PC-3 (cell line): ENCODE data around the gene AJAP1. TPM values are rescaled to one million over a fixed set of nuclear protein-coding genes. Genes with fewer than 3 reads are reported as not detected.

Experiments
- ATAC-seq: fragments of 200-7000 bp; cut with Tn5 transposase; 2 replicates; pipeline ENCODE4 v1.9.1; 2020; ENCODE audit warnings: mild to moderate bottlenecking, moderate library complexity
- BruUV-seq: library from RNA; stranded (reverse); fragments of 400-500 nt; replicated peaks from 2 replicates; lab custom pipeline; 2021; lab: Mats Ljungman, UMichigan
- CTCF ChIA-PET: fragments of 300-600 bp; sonication (Branson Sonifier 250); formaldehyde crosslinking; loops from one replicate; lab custom pipeline; 2022; ENCODE audit warnings: antibody characterized with exemption; lab: Charles Lee
- POLR2A ChIA-PET: fragments of 300-600 bp; sonication (Branson Sonifier 250); formaldehyde crosslinking; loops from one replicate; lab custom pipeline; 2022; ENCODE audit warnings: antibody characterized with exemption; ENCODE audit not compliant: unreplicated experiment; lab: Charles Lee
- DNase-seq: peaks from one replicate; pipeline ENCODE4 v3.0.0-alpha.2; 2015
- H2AFZ ChIP-seq: fragments of 300-600 bp; sonication (generic); 2 replicates; pipeline ENCODE4 v1.6.0; 2016; ENCODE audit warnings: antibody characterized with exemption, low read length
- H3F3A ChIP-seq: fragments of 300-600 bp; sonication (generic); one replicate; pipeline ENCODE4 v1.6.0; 2017; ENCODE audit warnings: antibody characterized with exemption, low read length, control low read depth, mild to moderate bottlenecking; ENCODE audit not compliant: unreplicated experiment
- H3K27ac ChIP-seq: fragments of 300-600 bp; sonication (generic); 2 replicates; pipeline ENCODE4 v1.5.1; 2016; ENCODE audit warnings: mild to moderate bottlenecking, low read length
- H3K27me3 ChIP-seq: fragments of 300-600 bp; sonication (generic); 2 replicates; pipeline ENCODE4 v1.6.1; 2016; ENCODE audit warnings: low read length, mixed read lengths
- H3K36me3 ChIP-seq: fragments of 300-600 bp; sonication (generic); 2 replicates; pipeline ENCODE4 v1.6.1; 2016; ENCODE audit warnings: low read depth, mixed run types, low read length, mixed read lengths
- H3K4me1 ChIP-seq: fragments of 300-600 bp; sonication (generic); 2 replicates; pipeline ENCODE4 v1.5.1; 2016; ENCODE audit warnings: low read length; ENCODE audit not compliant: insufficient read depth
- H3K4me2 ChIP-seq: fragments of 300-600 bp; sonication (generic); 2 replicates; pipeline ENCODE4 v1.6.0; 2016; ENCODE audit warnings: low read length
- H3K4me3 ChIP-seq: fragments of 300-600 bp; sonication (generic); 2 replicates; pipeline ENCODE4 v1.5.1; 2016; ENCODE audit warnings: mild to moderate bottlenecking, low read length, mixed read lengths
- H3K79me2 ChIP-seq: fragments of 300-600 bp; sonication (generic); 2 replicates; pipeline ENCODE4 v1.6.1; 2017; ENCODE audit warnings: low read length, mixed read lengths
- H3K9ac ChIP-seq: fragments of 300-600 bp; sonication (generic); 2 replicates; pipeline ENCODE4 v1.6.0; 2016; ENCODE audit warnings: mild to moderate bottlenecking, low read length
- H3K9me2 ChIP-seq: fragments of 300-600 bp; sonication (generic); replicated peaks from 2 replicates; pipeline ENCODE4 v1.6.1; 2016; ENCODE audit warnings: mixed run types, low read length, mixed read lengths
- H3K9me3 ChIP-seq: fragments of 300-600 bp; sonication (generic); 2 replicates; pipeline ENCODE4 v1.6.1; 2016; ENCODE audit warnings: low read length, mixed read lengths
- H4K20me1 ChIP-seq: fragments of 300-600 bp; sonication (generic); 2 replicates; pipeline ENCODE4 v1.6.1; 2016; ENCODE audit warnings: low read length, mixed read lengths
- EZH2 ChIP-seq: fragments of 300-600 bp; sonication (generic); IDR thresholded peaks from one replicate; pipeline ENCODE4 v1.6.1; 2017; ENCODE audit warnings: antibody characterized with exemption, mild to moderate bottlenecking, low read length; ENCODE audit not compliant: unreplicated experiment
- EZH2phosphoT487 ChIP-seq: fragments of 300-600 bp; sonication (generic); IDR thresholded peaks from 2 replicates; pipeline ENCODE4 v1.6.1; 2018; ENCODE audit warnings: mild to moderate bottlenecking, antibody characterized with exemption, low read length, borderline replicate concordance
- intact Hi-C: fragments of 100-400 bp; cut with micrococcal nuclease; formaldehyde crosslinking; loops from 2 replicates; pipeline ENCODE4 v1.9.0; 2023
- total RNA-seq: library from RNA; depleted of rRNA; stranded (reverse); fragments of >200 nt; gene quantifications from 2 replicates; pipeline ENCODE4 v1.2.3, GENCODE V29; 2014
- TF ChIP-seq, protein P1 (sequence below): fragments of 300-600 bp; sonication (generic); conservative IDR thresholded peaks from 2 replicates; pipeline ENCODE4 v1.5.1; 2017; ENCODE audit warnings: antibody characterized with exemption, low read depth, mild to moderate bottlenecking, low read length

Gene AJAP1
- total RNA-seq, 1 experiment from 2014 or later = not detected

DNA sequence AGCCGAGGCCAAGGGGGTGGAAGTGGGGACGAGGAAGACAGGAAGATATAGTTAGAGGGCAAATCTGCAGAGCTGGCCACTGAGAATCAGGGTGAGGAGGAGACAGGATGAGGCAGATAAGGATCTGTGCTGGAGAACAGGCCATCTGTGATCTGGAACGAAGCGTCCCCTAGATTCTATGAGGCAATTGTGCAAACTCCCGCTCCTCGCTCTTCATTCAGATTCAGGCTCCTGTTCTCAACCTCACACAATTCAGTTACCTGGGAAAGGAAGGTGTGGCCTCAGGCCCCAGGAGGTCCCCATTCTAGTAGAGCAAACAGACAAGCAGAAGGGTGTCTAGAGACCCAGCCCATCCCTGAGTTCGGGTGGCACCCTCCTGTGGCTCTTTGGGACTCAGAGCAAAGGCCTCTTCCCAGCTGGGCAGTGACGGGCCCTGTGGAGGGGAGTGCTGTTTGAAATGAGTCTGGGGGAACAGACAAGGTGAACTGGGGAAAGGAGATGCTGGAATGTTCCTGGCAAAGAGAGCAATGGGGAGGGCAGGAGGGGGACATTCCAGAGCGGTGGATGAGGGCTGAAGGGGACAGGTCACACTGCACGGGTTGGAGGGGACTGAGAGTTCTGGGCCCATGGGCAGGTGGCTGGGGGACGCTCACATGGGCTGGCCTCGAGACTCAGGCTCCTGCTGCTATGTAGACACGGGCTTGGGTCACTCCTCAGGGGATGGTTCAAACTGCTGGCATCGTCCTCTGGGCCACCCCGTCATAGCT is 39.9 kb upstream of the AJAP1 start:
- POLR2A ChIA-PET = no interaction called here
- H3K9me2 ChIP-seq = no peaks in the 10 kb centered on the region
- intact Hi-C loops = no loop called here

DNA sequence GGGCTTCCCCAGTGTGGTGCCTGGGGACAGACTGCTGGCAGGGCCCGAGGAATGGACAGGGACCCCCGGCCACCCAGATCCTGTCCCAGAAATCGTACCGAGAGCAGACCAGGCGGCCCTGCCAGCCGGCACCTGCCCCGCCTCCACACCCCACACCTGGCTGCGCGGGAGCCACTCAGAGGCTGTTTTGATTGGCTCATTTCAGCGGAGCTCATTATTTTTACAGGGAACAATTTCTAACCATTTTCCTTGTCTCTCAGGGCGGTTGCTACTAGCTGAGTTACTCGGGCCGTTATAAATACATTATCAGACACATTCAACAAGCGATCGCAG is 39.3 kb upstream of the AJAP1 start:
- POLR2A ChIA-PET = no interaction called here
- Histone ChIP-seq H3K27me3 (peaks cover 42% of the 10 kb centered on the region), H3F3A (no peaks in the 10 kb centered on the region), H3K9me2 (no peaks in the 10 kb centered on the region), H3K27ac (no peak overlapping the region), H3K4me3 (no peak overlapping the region), H3K9me3 (peaks cover 8% of the 10 kb centered on the region), H3K79me2 (no peaks in the 10 kb centered on the region), H3K4me2 (no peak overlapping the region), H4K20me1 (no peaks in the 10 kb centered on the region), H3K9ac (no peak overlapping the region), H3K4me1 (no peaks in the 10 kb centered on the region), H3K36me3 (no peaks in the 10 kb centered on the region), H2AFZ (no peak overlapping the region)
- no TSS peak for BruUV-seq
- DNase-seq (no peak), ATAC-seq (no peak)
- TF ChIP-seq, protein P1, sequence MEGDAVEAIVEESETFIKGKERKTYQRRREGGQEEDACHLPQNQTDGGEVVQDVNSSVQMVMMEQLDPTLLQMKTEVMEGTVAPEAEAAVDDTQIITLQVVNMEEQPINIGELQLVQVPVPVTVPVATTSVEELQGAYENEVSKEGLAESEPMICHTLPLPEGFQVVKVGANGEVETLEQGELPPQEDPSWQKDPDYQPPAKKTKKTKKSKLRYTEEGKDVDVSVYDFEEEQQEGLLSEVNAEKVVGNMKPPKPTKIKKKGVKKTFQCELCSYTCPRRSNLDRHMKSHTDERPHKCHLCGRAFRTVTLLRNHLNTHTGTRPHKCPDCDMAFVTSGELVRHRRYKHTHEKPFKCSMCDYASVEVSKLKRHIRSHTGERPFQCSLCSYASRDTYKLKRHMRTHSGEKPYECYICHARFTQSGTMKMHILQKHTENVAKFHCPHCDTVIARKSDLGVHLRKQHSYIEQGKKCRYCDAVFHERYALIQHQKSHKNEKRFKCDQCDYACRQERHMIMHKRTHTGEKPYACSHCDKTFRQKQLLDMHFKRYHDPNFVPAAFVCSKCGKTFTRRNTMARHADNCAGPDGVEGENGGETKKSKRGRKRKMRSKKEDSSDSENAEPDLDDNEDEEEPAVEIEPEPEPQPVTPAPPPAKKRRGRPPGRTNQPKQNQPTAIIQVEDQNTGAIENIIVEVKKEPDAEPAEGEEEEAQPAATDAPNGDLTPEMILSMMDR = no peak
- TF ChIP-seq EZH2 = no peak
- no peak for TF ChIP-seq EZH2phosphoT487
- intact Hi-C loops = no loop called here
- CTCF ChIA-PET = no interaction called here

More for the DNA sequence above, 39.9 kb upstream of the AJAP1 start:
- Histone ChIP-seq H2AFZ (no peak overlapping the region), H3K4me3 (no peak overlapping the region), H3K4me1 (no peaks in the 10 kb centered on the region), H3K79me2 (no peaks in the 10 kb centered on the region), H3K27ac (no peak overlapping the region), H3K4me2 (no peak overlapping the region), H3K9ac (no peak overlapping the region), H3K36me3 (no peaks in the 10 kb centered on the region), H3K9me3 (peaks cover 13% of the 10 kb centered on the region), H3F3A (no peaks in the 10 kb centered on the region), H3K27me3 (peaks cover 42% of the 10 kb centered on the region), H4K20me1 (no peaks in the 10 kb centered on the region)
- CTCF ChIA-PET = no interaction called here
- TF ChIP-seq EZH2 (no peak), EZH2phosphoT487 (no peak)
- TF ChIP-seq, protein P1 = no peak
- no TSS peak for BruUV-seq
- ATAC-seq (no peak), DNase-seq (no peak)

DNA sequence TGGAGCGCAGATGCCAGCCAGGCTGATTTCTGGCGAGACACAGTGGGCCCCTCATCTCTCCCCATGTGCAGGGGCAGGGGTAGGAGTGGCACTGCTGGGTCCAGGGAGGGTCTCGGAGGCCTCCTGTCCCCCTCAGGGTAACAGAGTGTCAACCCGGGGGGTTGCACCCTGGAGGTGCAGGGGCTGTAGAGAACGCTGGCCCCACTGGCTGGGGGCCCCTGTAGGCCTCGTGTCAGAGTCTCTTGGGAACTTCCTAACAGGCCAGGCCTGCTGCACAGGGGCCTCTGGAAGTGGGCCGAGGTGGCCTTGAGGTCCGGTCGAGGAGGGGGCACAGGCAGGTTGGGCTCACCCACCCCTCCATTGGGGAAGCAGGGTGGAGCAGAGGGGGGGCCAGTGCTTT is 38.9 kb upstream of the AJAP1 start:
- Histone ChIP-seq H3K27ac (no peak overlapping the region), H3K4me3 (no peak overlapping the region), H3F3A (no peaks in the 10 kb centered on the region), H3K9me2 (no peaks in the 10 kb centered on the region), H4K20me1 (no peaks in the 10 kb centered on the region), H3K9ac (no peak overlapping the region), H3K9me3 (0 out of 2 replicates have a peak, but pooled peaks cover 4% of the 10 kb centered on the region), H3K4me1 (no peaks in the 10 kb centered on the region), H3K36me3 (no peaks in the 10 kb centered on the region), H3K27me3 (peaks cover 42% of the 10 kb centered on the region), H2AFZ (no peak overlapping the region), H3K4me2 (no peak overlapping the region), H3K79me2 (no peaks in the 10 kb centered on the region)
- no TSS peak for BruUV-seq
- intact Hi-C loops = no loop called here
- ChIA-PET CTCF (no interaction called here), POLR2A (no interaction called here)
- no peak for DNase-seq
- no peak for TF ChIP-seq EZH2
- TF ChIP-seq, protein P1 = no peak
- no peak for TF ChIP-seq EZH2phosphoT487
- no peak for ATAC-seq
